Stimulated activated CD4-positive, alpha-beta T cell treated with anti-CD3 and anti-CD28 coated beads, Interleukin-1b, Interleukin-23, amount 100 ng/mL, for 1 hour (primary cell): ENCODE data around the gene RAD18.

Experiments
- DNase-seq, 2 donors: peaks; one replicate each; pipeline ENCODE4 v3.0.0-alpha.2; 2020; ENCODE audit warnings: low read depth in 2 of 2

RAD18 gene

GRCh38 chr3:8966150-8966819 lies 3.0 kb upstream of the RAD18 start:
- DNase-seq: no peak

GRCh38 chr3:8964436-8965370 lies 1.4 kb upstream of the RAD18 start:
- no peak for DNase-seq

- no peak for DNase-seq
Observed at GRCh38 chr3:8962226-8962861, 928 bp downstream of the RAD18 start.

GRCh38 chr3:8959668-8960067 lies 3.6 kb downstream of the RAD18 start:
- DNase-seq: no peak

GRCh38 chr3:8954938-8955763 lies 8.1 kb downstream of the RAD18 start:
- no peak for DNase-seq

- DNase-seq: no peak
Observed at GRCh38 chr3:8953313-8953712, 10.0 kb downstream of the RAD18 start.

- DNase-seq: no peak
Observed at GRCh38 chr3:8952130-8952529, 11.1 kb downstream of the RAD18 start.

- DNase-seq: no peak
Observed at GRCh38 chr3:8945890-8946600, 17.2 kb downstream of the RAD18 start.

- DNase-seq: no peak
Observed at GRCh38 chr3:8942746-8943488, 20.4 kb downstream of the RAD18 start.

GRCh38 chr3:8942115-8942514 lies 21.2 kb downstream of the RAD18 start:
- no peak for DNase-seq

- DNase-seq: no peak
Observed at GRCh38 chr3:8938021-8938420, 25.3 kb downstream of the RAD18 start.

GRCh38 chr3:8937064-8938020 lies 25.9 kb downstream of the RAD18 start:
- DNase-seq: no peak

GRCh38 chr3:8932507-8932906 lies 30.8 kb downstream of the RAD18 start:
- no peak for DNase-seq

- DNase-seq: no peak
Observed at GRCh38 chr3:8931342-8931741, 31.9 kb downstream of the RAD18 start.

- no peak for DNase-seq
Observed at GRCh38 chr3:8929860-8930259, 33.4 kb downstream of the RAD18 start.

- DNase-seq: no peak
Observed at GRCh38 chr3:8914491-8914890, 48.8 kb downstream of the RAD18 start.

- no peak for DNase-seq
Observed at GRCh38 chr3:8911781-8912180, 51.5 kb downstream of the RAD18 start.

GRCh38 chr3:8909160-8909559 lies 54.1 kb downstream of the RAD18 start:
- DNase-seq: no peak

- DNase-seq: no peak
Observed at GRCh38 chr3:8903191-8903590, 60.1 kb downstream of the RAD18 start.
